Hepatocyte (in vitro differentiated cells): Measurements from ENCODE around the gene DNER. TPM values are rescaled to one million over a fixed set of nuclear protein-coding genes. Genes with fewer than 3 reads are reported as not detected.

ENCODE experiments used
- DNase-seq: peaks from one replicate; pipeline ENCODE4 v3.0.0-alpha.2; 2016; ENCODE audit warnings: low spot score
- H2AFZ ChIP-seq: fragments of 200-600 bp; sonication (generic); 2 replicates; pipeline ENCODE4 v1.6.0; 2016; ENCODE audit warnings: antibody characterized with exemption, mild to moderate bottlenecking
- H3K27ac ChIP-seq: fragments of 200-600 bp; sonication (generic); 2 replicates; pipeline ENCODE4 v1.5.1; 2016; ENCODE audit warnings: mild to moderate bottlenecking
- H3K27me3 ChIP-seq: fragments of 200-600 bp; sonication (generic); 2 replicates; pipeline ENCODE4 v1.6.1; 2016
- H3K36me3 ChIP-seq: fragments of 200-600 bp; sonication (generic); replicated peaks from 2 replicates; pipeline ENCODE4 v1.5.1; 2016; ENCODE audit warnings: low read depth; ENCODE audit not compliant: insufficient read depth
- H3K4me1 ChIP-seq: fragments of 200-600 bp; sonication (generic); 2 replicates; pipeline ENCODE4 v1.5.1; 2016; ENCODE audit warnings: mild to moderate bottlenecking, moderate library complexity; ENCODE audit not compliant: insufficient read depth
- H3K4me2 ChIP-seq: fragments of 200-600 bp; sonication (generic); 2 replicates; pipeline ENCODE4 v1.6.0; 2016
- H3K4me3 ChIP-seq: fragments of 200-600 bp; sonication (generic); 2 replicates; pipeline ENCODE4 v1.5.1; 2016; ENCODE audit warnings: mild to moderate bottlenecking
- H3K79me2 ChIP-seq: fragments of 200-600 bp; sonication (generic); 2 replicates; pipeline ENCODE4 v1.6.0; 2017; ENCODE audit warnings: mild to moderate bottlenecking
- H3K9me2 ChIP-seq: fragments of 200-600 bp; sonication (generic); replicated peaks from 2 replicates; pipeline ENCODE4 v1.6.0; 2017; ENCODE audit warnings: mild to moderate bottlenecking; ENCODE audit not compliant: insufficient read depth
- H3K9me3 ChIP-seq: fragments of 200-600 bp; sonication (generic); 2 replicates; pipeline ENCODE4 v1.5.1; 2016; ENCODE audit warnings: low read depth, mild to moderate bottlenecking
- H4K20me1 ChIP-seq: fragments of 200-600 bp; sonication (generic); 2 replicates; pipeline ENCODE4 v1.6.0; 2016; ENCODE audit warnings: mild to moderate bottlenecking; ENCODE audit not compliant: insufficient read depth, poor library complexity, severe bottlenecking
- EZH2 ChIP-seq: fragments of 200-600 bp; sonication (generic); IDR thresholded peaks from 2 replicates; pipeline ENCODE4 v1.6.1; 2016; ENCODE audit warnings: antibody characterized with exemption, mild to moderate bottlenecking, borderline replicate concordance
- EZH2phosphoT487 ChIP-seq: fragments of 200-600 bp; sonication (generic); IDR thresholded peaks from one replicate; pipeline ENCODE4 v1.6.1; 2018; ENCODE audit warnings: antibody characterized with exemption, mild to moderate bottlenecking, low read depth, moderate library complexity; ENCODE audit not compliant: unreplicated experiment, severe bottlenecking
- WGBS: methylation state at CpG from one replicate; pipeline ENCODE4 v1.1.6; 2016; ENCODE audit warnings: low lambda C conversion rate; ENCODE audit errors: missing lambda C conversion rate; 5-methylcytosine and 5-hydroxymethylcytosine counted together
- polyA plus RNA-seq: library from polyadenylated mRNA; unstranded; fragments of >200 nt; fragmentation: Nextera tagmentation; extraction: Ambion mirVana; gene quantifications from 2 replicates; pipeline ENCODE4 v1.2.1, GENCODE V29; 2016
- total RNA-seq: library from RNA; depleted of rRNA; stranded (reverse); fragments of >200 nt; gene quantifications from 2 replicates; pipeline ENCODE4 v1.2.3, GENCODE V29; 2014
- TF ChIP-seq, protein P1 (sequence below): fragments of 200-600 bp; sonication (generic); IDR thresholded peaks from 2 replicates; pipeline ENCODE4 v1.5.1; 2016; ENCODE audit warnings: antibody characterized with exemption, mild to moderate bottlenecking; ENCODE audit not compliant: poor library complexity

The DNER gene
- total and polyA plus RNA-seq, 2 experiments from 2014 or later: 0.37 TPM; not detected in 1

DNA sequence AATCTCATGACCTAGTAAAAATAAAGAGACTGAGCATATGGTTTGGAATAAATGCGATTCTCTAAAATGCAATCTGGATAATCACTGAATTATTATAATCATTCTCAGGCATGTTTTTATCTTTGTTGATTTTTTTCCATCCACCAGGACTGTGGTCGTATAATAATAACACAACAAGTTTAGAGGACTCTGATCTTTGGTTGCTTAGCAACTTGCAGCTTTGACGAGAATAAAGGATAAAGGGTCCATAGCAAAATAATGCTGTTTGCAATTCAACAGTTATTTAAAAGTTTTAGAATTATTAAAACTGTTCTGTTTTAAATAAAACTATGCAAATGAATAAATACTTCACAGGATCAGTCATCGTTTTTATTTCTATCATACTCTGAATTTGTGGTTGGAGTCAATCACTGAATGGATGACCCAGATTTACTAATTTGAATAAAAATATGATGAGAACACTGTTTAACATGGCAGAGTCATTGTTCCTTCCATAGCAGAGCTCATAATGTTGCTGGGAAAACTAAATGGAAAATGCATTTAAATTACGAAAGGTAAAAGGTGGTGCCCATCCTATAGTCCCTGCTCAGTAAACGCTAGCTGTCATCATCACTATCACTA lies 29.3 kb downstream of the DNER start:
- Histone ChIP-seq H3K4me1 (no peaks in the 10 kb centered on the region), H3K27me3 (peaks cover 3% of the 10 kb centered on the region), H3K4me3 (no peak overlapping the region), H3K9me3 (no peaks in the 10 kb centered on the region), H4K20me1 (no peaks in the 10 kb centered on the region), H3K27ac (no peak overlapping the region), H3K9me2 (no peaks in the 10 kb centered on the region), H3K36me3 (no peaks in the 10 kb centered on the region), H3K79me2 (no peaks in the 10 kb centered on the region), H3K4me2 (no peak overlapping the region), H2AFZ (no peak overlapping the region)
- TF ChIP-seq EZH2: no peak
- TF ChIP-seq, protein P1, sequence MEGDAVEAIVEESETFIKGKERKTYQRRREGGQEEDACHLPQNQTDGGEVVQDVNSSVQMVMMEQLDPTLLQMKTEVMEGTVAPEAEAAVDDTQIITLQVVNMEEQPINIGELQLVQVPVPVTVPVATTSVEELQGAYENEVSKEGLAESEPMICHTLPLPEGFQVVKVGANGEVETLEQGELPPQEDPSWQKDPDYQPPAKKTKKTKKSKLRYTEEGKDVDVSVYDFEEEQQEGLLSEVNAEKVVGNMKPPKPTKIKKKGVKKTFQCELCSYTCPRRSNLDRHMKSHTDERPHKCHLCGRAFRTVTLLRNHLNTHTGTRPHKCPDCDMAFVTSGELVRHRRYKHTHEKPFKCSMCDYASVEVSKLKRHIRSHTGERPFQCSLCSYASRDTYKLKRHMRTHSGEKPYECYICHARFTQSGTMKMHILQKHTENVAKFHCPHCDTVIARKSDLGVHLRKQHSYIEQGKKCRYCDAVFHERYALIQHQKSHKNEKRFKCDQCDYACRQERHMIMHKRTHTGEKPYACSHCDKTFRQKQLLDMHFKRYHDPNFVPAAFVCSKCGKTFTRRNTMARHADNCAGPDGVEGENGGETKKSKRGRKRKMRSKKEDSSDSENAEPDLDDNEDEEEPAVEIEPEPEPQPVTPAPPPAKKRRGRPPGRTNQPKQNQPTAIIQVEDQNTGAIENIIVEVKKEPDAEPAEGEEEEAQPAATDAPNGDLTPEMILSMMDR: no peak
- TF ChIP-seq EZH2phosphoT487: no peak
- no peak for DNase-seq
- 85% methylated on average over 6 of the region's 6 CpGs for WGBS

DNA sequence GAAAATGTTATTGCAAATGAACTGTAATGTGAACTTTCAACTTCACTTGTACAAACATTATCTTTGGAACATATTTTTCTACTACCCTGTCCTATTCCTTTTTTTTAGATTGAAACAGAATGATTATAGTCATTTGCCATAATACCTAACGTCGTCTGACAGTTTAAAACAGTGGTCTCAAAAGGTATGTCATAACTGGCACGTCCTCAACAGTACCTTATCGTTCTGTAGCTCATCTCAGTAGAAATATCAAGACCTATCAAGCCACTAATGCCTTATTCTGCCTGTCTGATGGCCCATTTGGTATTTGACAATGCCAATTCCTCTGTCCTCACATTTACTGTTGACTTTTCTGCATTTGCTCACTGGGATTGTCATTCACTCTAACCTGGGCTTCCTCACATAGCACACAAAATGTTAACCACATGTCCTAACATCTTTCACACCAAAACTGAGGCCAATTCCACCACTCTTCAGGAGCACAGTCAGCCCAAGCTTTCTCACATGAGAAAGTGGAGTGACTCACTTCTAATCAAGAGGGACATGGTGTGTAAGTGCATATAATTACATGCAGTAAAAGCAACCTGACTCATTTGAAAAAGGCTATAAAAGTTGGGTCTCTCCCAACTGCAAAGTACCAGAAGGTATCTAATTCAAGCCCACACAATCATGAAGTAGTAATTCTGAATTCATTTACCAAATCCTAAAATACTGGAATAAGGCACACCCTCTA lies 34.8 kb downstream of the DNER start:
- WGBS: 87% methylated on average over 4 of the region's 4 CpGs
- no peaks in the 10 kb centered on the region for H3K9me2 ChIP-seq
- no peaks in the 10 kb centered on the region for H3K36me3 ChIP-seq
- no peaks in the 10 kb centered on the region for H4K20me1 ChIP-seq
- no peaks in the 10 kb centered on the region for H3K4me1 ChIP-seq
- DNase-seq: peak; percentile 6
- peaks cover 8% of the 10 kb centered on the region for H3K27me3 ChIP-seq
- H3K4me3 ChIP-seq: no peak overlapping the region
- H3K9me3 ChIP-seq: no peaks in the 10 kb centered on the region
- no peak overlapping the region for H3K27ac ChIP-seq
- no peak overlapping the region for H2AFZ ChIP-seq
- TF ChIP-seq, protein P1: no peak
- TF ChIP-seq EZH2 (no peak), EZH2phosphoT487 (no peak)
- no peaks in the 10 kb centered on the region for H3K79me2 ChIP-seq
- H3K4me2 ChIP-seq: no peak overlapping the region

DNA sequence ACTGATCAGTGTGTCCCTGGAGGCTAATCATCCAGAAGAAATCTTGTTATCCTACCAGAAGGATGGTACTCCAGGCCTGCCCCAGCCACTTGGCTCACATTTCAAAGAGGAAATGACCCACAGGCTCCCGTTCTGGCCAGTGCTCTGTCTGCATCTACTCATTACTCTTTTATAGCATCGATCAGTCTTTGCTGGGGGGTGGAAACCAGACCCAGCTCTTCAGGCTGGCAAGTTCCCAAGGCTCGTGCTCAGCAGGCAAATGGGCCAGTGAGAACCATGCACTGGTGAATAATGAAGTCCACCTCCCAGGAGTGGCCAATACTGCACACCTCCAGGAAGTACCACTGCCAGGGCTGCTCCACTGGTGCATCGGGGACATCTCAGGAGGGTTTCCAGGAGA lies 38.8 kb downstream of the DNER start:
- Histone ChIP-seq H3K36me3 (no peaks in the 10 kb centered on the region), H4K20me1 (no peaks in the 10 kb centered on the region), H3K4me1 (no peaks in the 10 kb centered on the region), H2AFZ (no peak overlapping the region), H3K4me3 (no peak overlapping the region), H3K27me3 (peaks cover 28% of the 10 kb centered on the region), H3K27ac (no peak overlapping the region), H3K4me2 (no peak overlapping the region), H3K9me2 (no peaks in the 10 kb centered on the region), H3K79me2 (no peaks in the 10 kb centered on the region), H3K9me3 (no peaks in the 10 kb centered on the region)
- no peak for DNase-seq
- 72% methylated on average over 4 of the region's 4 CpGs for WGBS
- no peak for TF ChIP-seq EZH2phosphoT487
- no peak for TF ChIP-seq EZH2
- TF ChIP-seq, protein P1: no peak
